ENCODE measurements around the gene DAP.

GRCh38 chr5:10746711-10747110 is 14.3 kb downstream of the DAP start:
- TF ChIP-seq SIN3A (IDR thresholded peaks at IDR 0.05; ENCODE audit: borderline replicate concordance, insufficient read depth, low read length) (no peak), TAF1 (IDR thresholded peaks at IDR 0.05; ENCODE audit: borderline replicate concordance, insufficient read depth, low read length) (no peak), REST (IDR thresholded peaks at IDR 0.05; ENCODE audit: insufficient read depth in 1 of 2, low read depth in 2 of 2, low read length in 2 of 2) (no peak), POLR2AphosphoS5 (IDR thresholded peaks at IDR 0.05; ENCODE audit: low read depth, low read length) (no peak)
